Measurements from ENCODE around the gene BAD.
A peak's percentile ranks its signal among the peaks of the same experiment; 100 is the strongest.

The BAD gene

GRCh38 chr11:64256300-64256699, 28.2 kb downstream of the BAD start:
- Histone ChIP-seq H3K36me3 (ENCODE audit: control insufficient read depth in 4 of 4, insufficient read depth in 4 of 4, low read length in 3 of 4) (peaks cover 3 to 59% (median 34%) of the 10 kb centered on the region in 4 experiments), H3K9me3 (ENCODE audit: control extremely low read depth in 1 of 5, control insufficient read depth in 4 of 5, insufficient read depth in 2 of 5, low read depth in 1 of 5, low read length in 4 of 5) (no peaks in the 10 kb centered on the region), H3K27me3 (replicated peaks in 2 of 5; ENCODE audit: control insufficient read depth in 4 of 5, insufficient read depth in 5 of 5, low read length in 4 of 5) (no peaks in the 10 kb centered on the region), H3K27ac (ENCODE audit: insufficient read depth in 1 of 2, low read depth in 1 of 2, low read length in 2 of 2, poor library complexity in 1 of 2, severe bottlenecking in 2 of 2) (no peak overlapping the region), H3K4me3 (ENCODE audit: control insufficient read depth in 1 of 7, extremely low read depth in 1 of 7, insufficient read depth in 4 of 7, low read depth in 2 of 7, low read length in 6 of 7) (no peak overlapping the region), H3K4me1 (ENCODE audit: control extremely low read depth in 1 of 4, control insufficient read depth in 4 of 4, insufficient read depth in 4 of 4, low read length in 3 of 4) (peaks cover 0 to 17% (median 14%) of the 10 kb centered on the region in 4 experiments)
- ChIA-PET POLR2A (no interaction called here), CTCF (interaction anchor here (1.1 to 3.7 kb wide), 7 partner anchors 8 to 56 kb away, joined by 3 to 18 read pairs (median 5); partner anchors contain the start of gene FERMT3)
- 91% methylated on average over 12 of the region's 15 CpGs for WGBS (ENCODE audit: insufficient coverage)
- DNase-seq: no peak

GRCh38 chr11:64255135-64256128, 29.0 kb downstream of the BAD start:
- H3K27ac ChIP-seq (ENCODE audit: insufficient read depth in 1 of 2, low read depth in 1 of 2, low read length in 2 of 2, poor library complexity in 1 of 2, severe bottlenecking in 2 of 2): no peak overlapping the region
- H3K9me3 ChIP-seq (ENCODE audit: control extremely low read depth in 1 of 5, control insufficient read depth in 4 of 5, insufficient read depth in 2 of 5, low read depth in 1 of 5, low read length in 4 of 5): no peaks in the 10 kb centered on the region
- peaks cover 0 to 24% (median 20%) of the 10 kb centered on the region in 4 experiments for H3K4me1 ChIP-seq (ENCODE audit: control extremely low read depth in 1 of 4, control insufficient read depth in 4 of 4, insufficient read depth in 4 of 4, low read length in 3 of 4)
- H3K36me3 ChIP-seq (ENCODE audit: control insufficient read depth in 4 of 4, insufficient read depth in 4 of 4, low read length in 3 of 4): peaks cover 3 to 55% (median 34%) of the 10 kb centered on the region in 4 experiments
- no peaks in the 10 kb centered on the region for H3K27me3 ChIP-seq (replicated peaks in 2 of 5; ENCODE audit: control insufficient read depth in 4 of 5, insufficient read depth in 5 of 5, low read length in 4 of 5)
- H3K4me3 ChIP-seq (ENCODE audit: control insufficient read depth in 1 of 7, extremely low read depth in 1 of 7, insufficient read depth in 4 of 7, low read depth in 2 of 7, low read length in 6 of 7): no peak overlapping the region
- ChIA-PET CTCF (interaction anchor here (1.1 to 3.7 kb wide), 7 partner anchors 9 to 55 kb away, joined by 3 to 18 read pairs (median 5); no protein-coding TSS in a partner anchor), POLR2A (no interaction called here)
- no peak for DNase-seq
- WGBS (ENCODE audit: insufficient coverage): 97% methylated on average over 29 of the region's 35 CpGs

GRCh38 chr11:64254326-64254725, 30.1 kb downstream of the BAD start:
- H3K9me3 ChIP-seq (ENCODE audit: control extremely low read depth in 1 of 5, control insufficient read depth in 4 of 5, insufficient read depth in 2 of 5, low read depth in 1 of 5, low read length in 4 of 5): no peaks in the 10 kb centered on the region
- CTCF ChIA-PET: interaction anchor here (1.0 to 3.7 kb wide), 5 partner anchors 10 to 50 kb away, joined by 4 to 18 read pairs (median 9); partner anchors contain the start of gene CATSPERZ
- POLR2A ChIA-PET: interaction anchor here (0.6 kb wide), 1 partner anchor 33 kb away, joined by 3 read pairs; no protein-coding TSS in a partner anchor
- peaks cover 0 to 35% (median 32%) of the 10 kb centered on the region in 4 experiments for H3K4me1 ChIP-seq (ENCODE audit: control extremely low read depth in 1 of 4, control insufficient read depth in 4 of 4, insufficient read depth in 4 of 4, low read length in 3 of 4)
- DNase-seq: no peak
- H3K4me3 ChIP-seq (ENCODE audit: control insufficient read depth in 1 of 7, extremely low read depth in 1 of 7, insufficient read depth in 4 of 7, low read depth in 2 of 7, low read length in 6 of 7): no peak overlapping the region
- WGBS (ENCODE audit: insufficient coverage): 97% methylated on average over 6 of the region's 7 CpGs
- H3K36me3 ChIP-seq (ENCODE audit: control insufficient read depth in 4 of 4, insufficient read depth in 4 of 4, low read length in 3 of 4): peaks cover under 1 to 44% (median 28%) of the 10 kb centered on the region in 4 experiments
- no peaks in the 10 kb centered on the region for H3K27me3 ChIP-seq (replicated peaks in 2 of 5; ENCODE audit: control insufficient read depth in 4 of 5, insufficient read depth in 5 of 5, low read length in 4 of 5)
- no peak overlapping the region for H3K27ac ChIP-seq (ENCODE audit: insufficient read depth in 1 of 2, low read depth in 1 of 2, low read length in 2 of 2, poor library complexity in 1 of 2, severe bottlenecking in 2 of 2)

- no peaks in the 10 kb centered on the region for H3K9me3 ChIP-seq (ENCODE audit: control extremely low read depth in 1 of 5, control insufficient read depth in 4 of 5, insufficient read depth in 2 of 5, low read depth in 1 of 5, low read length in 4 of 5)
- peaks cover 0 to 36% (median 20%) of the 10 kb centered on the region in 4 experiments for H3K36me3 ChIP-seq (ENCODE audit: control insufficient read depth in 4 of 4, insufficient read depth in 4 of 4, low read length in 3 of 4)
- H3K4me1 ChIP-seq (ENCODE audit: control extremely low read depth in 1 of 4, control insufficient read depth in 4 of 4, insufficient read depth in 4 of 4, low read length in 3 of 4): peaks cover 0 to 39% (median 39%) of the 10 kb centered on the region in 4 experiments
- DNase-seq: no peak
- CTCF ChIA-PET: interaction anchor here (1.2 to 3.7 kb wide), 4 partner anchors 11 to 49 kb away, joined by 4 to 18 read pairs (median 12); partner anchors contain the start of gene CATSPERZ
- 93% methylated on average over 4 of the region's 5 CpGs for WGBS (ENCODE audit: insufficient coverage)
- H3K4me3 ChIP-seq (ENCODE audit: control insufficient read depth in 1 of 7, extremely low read depth in 1 of 7, insufficient read depth in 4 of 7, low read depth in 2 of 7, low read length in 6 of 7): no peak overlapping the region
- no peak overlapping the region for H3K27ac ChIP-seq (ENCODE audit: insufficient read depth in 1 of 2, low read depth in 1 of 2, low read length in 2 of 2, poor library complexity in 1 of 2, severe bottlenecking in 2 of 2)
- POLR2A ChIA-PET: interaction anchor here (0.6 kb wide), 1 partner anchor 34 kb away, joined by 3 read pairs; no protein-coding TSS in a partner anchor
- no peaks in the 10 kb centered on the region for H3K27me3 ChIP-seq (replicated peaks in 2 of 5; ENCODE audit: control insufficient read depth in 4 of 5, insufficient read depth in 5 of 5, low read length in 4 of 5)
Observed at GRCh38 chr11:64253481-64253880, 31.0 kb downstream of the BAD start.

GRCh38 chr11:64253043-64253442, 31.4 kb downstream of the BAD start:
- 86% methylated on average over 7 of the region's 8 CpGs for WGBS (ENCODE audit: insufficient coverage)
- Histone ChIP-seq H3K4me3 (ENCODE audit: control insufficient read depth in 1 of 7, extremely low read depth in 1 of 7, insufficient read depth in 4 of 7, low read depth in 2 of 7, low read length in 6 of 7) (peak overlapping the region in 1 of 7 experiments; percentile 85), H3K9me3 (ENCODE audit: control extremely low read depth in 1 of 5, control insufficient read depth in 4 of 5, insufficient read depth in 2 of 5, low read depth in 1 of 5, low read length in 4 of 5) (no peaks in the 10 kb centered on the region), H3K27ac (ENCODE audit: insufficient read depth in 1 of 2, low read depth in 1 of 2, low read length in 2 of 2, poor library complexity in 1 of 2, severe bottlenecking in 2 of 2) (peak overlapping the region in 1 of 2 experiments; percentile 25), H3K36me3 (ENCODE audit: control insufficient read depth in 4 of 4, insufficient read depth in 4 of 4, low read length in 3 of 4) (peaks cover 0 to 32% (median 18%) of the 10 kb centered on the region in 4 experiments), H3K27me3 (replicated peaks in 2 of 5; ENCODE audit: control insufficient read depth in 4 of 5, insufficient read depth in 5 of 5, low read length in 4 of 5) (no peaks in the 10 kb centered on the region), H3K4me1 (ENCODE audit: control extremely low read depth in 1 of 4, control insufficient read depth in 4 of 4, insufficient read depth in 4 of 4, low read length in 3 of 4) (peaks cover 0 to 42% (median 40%) of the 10 kb centered on the region in 4 experiments)
- POLR2A ChIA-PET: no interaction called here
- no peak for DNase-seq
- CTCF ChIA-PET: interaction anchor here (3.6 to 12.2 kb wide), 4 partner anchors 14 to 48 kb away, joined by 16 to 177 read pairs (median 62); partner anchors contain the start of gene FERMT3

GRCh38 chr11:64252003-64252872, 32.2 kb downstream of the BAD start:
- 5% methylated on average over 13 of the region's 23 CpGs for WGBS (ENCODE audit: insufficient coverage)
- H3K36me3 ChIP-seq (ENCODE audit: control insufficient read depth in 4 of 4, insufficient read depth in 4 of 4, low read length in 3 of 4): peaks cover 0 to 29% (median 17%) of the 10 kb centered on the region in 4 experiments
- H3K9me3 ChIP-seq (ENCODE audit: control extremely low read depth in 1 of 5, control insufficient read depth in 4 of 5, insufficient read depth in 2 of 5, low read depth in 1 of 5, low read length in 4 of 5): no peaks in the 10 kb centered on the region
- H3K4me3 ChIP-seq (ENCODE audit: control insufficient read depth in 1 of 7, extremely low read depth in 1 of 7, insufficient read depth in 4 of 7, low read depth in 2 of 7, low read length in 6 of 7): peak overlapping the region; percentile 46 to 85 (median 75)
- no peaks in the 10 kb centered on the region for H3K27me3 ChIP-seq (replicated peaks in 2 of 5; ENCODE audit: control insufficient read depth in 4 of 5, insufficient read depth in 5 of 5, low read length in 4 of 5)
- peaks cover 0 to 49% (median 47%) of the 10 kb centered on the region in 4 experiments for H3K4me1 ChIP-seq (ENCODE audit: control extremely low read depth in 1 of 4, control insufficient read depth in 4 of 4, insufficient read depth in 4 of 4, low read length in 3 of 4)
- H3K27ac ChIP-seq (ENCODE audit: insufficient read depth in 1 of 2, low read depth in 1 of 2, low read length in 2 of 2, poor library complexity in 1 of 2, severe bottlenecking in 2 of 2): peak overlapping the region in 1 of 2 experiments; percentile 25
- ChIA-PET POLR2A (interaction anchor here (0.6 to 0.7 kb wide), 2 partner anchors 8 to 17 kb away, joined by 3 to 4 read pairs; no protein-coding TSS in a partner anchor), CTCF (interaction anchor here (0.7 to 12.2 kb wide), 9 partner anchors 9 to 103 kb away, joined by 3 to 177 read pairs (median 9); partner anchors contain the start of genes CATSPERZ and FERMT3)
- DNase-seq: peak in 2 of 3 donors; percentile 21 to 25

Data from common myeloid progenitor, CD34-positive (primary cell).